H1 (cell line): ENCODE data around the gene RABGAP1. TPM values are rescaled to one million over a fixed set of nuclear protein-coding genes. Genes with fewer than 3 reads are reported as not detected.

Source experiments
- CHD2 ChIP-seq: IDR thresholded peaks from 2 replicates; pipeline ENCODE4 v1.6.1; 2012; ENCODE audit warnings: low read length, improper control_type of control experiment
- NRF1 ChIP-seq: IDR thresholded peaks from 2 replicates; pipeline ENCODE4 v1.6.1; 2011; ENCODE audit warnings: mild to moderate bottlenecking, low read depth, low read length, improper control_type of control experiment
- SP2 ChIP-seq: IDR thresholded peaks from 2 replicates; pipeline ENCODE4 v1.6.1; 2012; ENCODE audit warnings: mild to moderate bottlenecking, low read length, inconsistent platforms
- YY1 ChIP-seq: IDR thresholded peaks from 2 replicates; pipeline ENCODE4 v1.6.1; 2011; ENCODE audit warnings: low read depth, mild to moderate bottlenecking, low read length
- polyA plus RNA-seq, 7 experiments: library from polyadenylated mRNA; depleted of rRNA in 3 of 7; stranded (reverse) in 5 of 7; unstranded in 2 of 7; fragments of >200 nt in 5 of 7; fragments of 200-250 nt in 2 of 7; gene quantifications; 1 replicate in 5 of 7; 2 replicates in 1 of 7; 4 replicates in 1 of 7; pipeline versions ENCODE4 v1.2.1 to v1.2.3, GENCODE V29; 2011 to 2013; ENCODE audit warnings: missing spikeins in 2 of 7, mixed read lengths in 2 of 7
- total RNA-seq: library from RNA; stranded (reverse); fragmentation: NEBNext Ultra II Directional; extraction: Animal tissue kit (Norgen Biotek cat#: 25700); gene quantifications from 2 replicates; pipeline ENCODE4 v1.2.1, GENCODE V29; 2021

RABGAP1 gene
- total and polyA plus RNA-seq, 2 of the 8 experiments (the other 6 are each of a cell fraction or from before 2014, with no cell fraction given) = 15.7 to 38.3 TPM

- no peak for TF ChIP-seq NRF1
- TF ChIP-seq CHD2 = no peak
- no peak for TF ChIP-seq SP2
- TF ChIP-seq YY1 = no peak
Observed at GRCh38 chr9:123099548-123099947, 158.7 kb downstream of the RABGAP1 start (continued).
